H9 (cell line): ENCODE measurements around the gene TEX53. TPM values are rescaled to one million over a fixed set of nuclear protein-coding genes. Genes with fewer than 3 reads are reported as not detected.

Experiments
- DNase-seq: peaks from one replicate; pipeline ENCODE4 v3.0.0-alpha.2; 2017
- H2AFZ ChIP-seq: one replicate; pipeline ENCODE4 v1.6.1; 2013; ENCODE audit warnings: mild to moderate bottlenecking, low read length, control low read depth, moderate library complexity
- H2AK5ac ChIP-seq: 2 replicates; pipeline ENCODE4 v1.6.1; 2013; ENCODE audit warnings: low read length, control low read depth, mixed read lengths; ENCODE audit not compliant: insufficient read length
- H2BK120ac ChIP-seq: one replicate; pipeline ENCODE4 v1.6.1; 2013; ENCODE audit warnings: low read depth, mild to moderate bottlenecking, low read length, control low read depth, inconsistent platforms; ENCODE audit not compliant: poor library complexity, severe bottlenecking
- H2BK12ac ChIP-seq: 2 replicates; pipeline ENCODE4 v1.6.1; 2013; ENCODE audit warnings: low read length, control low read depth, mixed read lengths, low read depth; ENCODE audit not compliant: insufficient read length
- H2BK15ac ChIP-seq: 2 replicates; pipeline ENCODE4 v1.6.1; 2013; ENCODE audit warnings: low read depth, low read length, control low read depth
- H2BK20ac ChIP-seq: one replicate; pipeline ENCODE4 v1.6.1; 2013; ENCODE audit warnings: low read depth, mild to moderate bottlenecking, low read length, control low read depth, inconsistent platforms; ENCODE audit not compliant: poor library complexity, severe bottlenecking
- H2BK5ac ChIP-seq: 2 replicates; pipeline ENCODE4 v1.6.1; 2013; ENCODE audit warnings: low read length, control low read depth, mixed read lengths; ENCODE audit not compliant: insufficient read length
- H3K14ac ChIP-seq: 2 replicates; pipeline ENCODE4 v1.6.1; 2013; ENCODE audit warnings: low read length, control low read depth; ENCODE audit not compliant: insufficient read depth
- H3K18ac ChIP-seq: 2 replicates; pipeline ENCODE4 v1.6.1; 2013; ENCODE audit warnings: low read depth, mild to moderate bottlenecking, mixed read lengths, low read length, control low read depth; ENCODE audit not compliant: insufficient read length
- H3K23ac ChIP-seq: 2 replicates; pipeline ENCODE4 v1.6.1; 2013; ENCODE audit warnings: low read length, control low read depth, mixed read lengths, low read depth; ENCODE audit not compliant: insufficient read length
- H3K23me2 ChIP-seq: 2 replicates; pipeline ENCODE4 v1.6.1; 2013; ENCODE audit warnings: low read depth, mild to moderate bottlenecking, mixed read lengths, low read length, control low read depth; ENCODE audit not compliant: insufficient read length, poor library complexity, severe bottlenecking
- H3K27ac ChIP-seq: 2 replicates; pipeline ENCODE4 v1.5.1; 2013; ENCODE audit warnings: low read length, control low read depth, mixed read lengths, low read depth; ENCODE audit not compliant: insufficient read length
- H3K27me3 ChIP-seq: 2 replicates; pipeline ENCODE4 v1.6.1; 2013; ENCODE audit warnings: low read length, control low read depth, inconsistent platforms; ENCODE audit not compliant: insufficient read depth
- H3K4ac ChIP-seq: 2 replicates; pipeline ENCODE4 v1.6.1; 2013; ENCODE audit warnings: low read depth, mild to moderate bottlenecking, control low read depth, inconsistent platforms, low read length, moderate library complexity
- H3K4me1 ChIP-seq: 2 replicates; pipeline ENCODE4 v1.6.1; 2013; ENCODE audit warnings: low read length, control low read depth, inconsistent platforms; ENCODE audit not compliant: insufficient read depth
- H3K4me2 ChIP-seq: 2 replicates; pipeline ENCODE4 v1.6.1; 2013; ENCODE audit warnings: low read length, control low read depth, mixed read lengths; ENCODE audit not compliant: insufficient read length, insufficient read depth
- H3K56ac ChIP-seq: 2 replicates; pipeline ENCODE4 v1.6.1; 2013; ENCODE audit warnings: low read depth, mild to moderate bottlenecking, mixed read lengths, low read length, control low read depth; ENCODE audit not compliant: insufficient read length
- H3K79me1 ChIP-seq: 2 replicates; pipeline ENCODE4 v1.6.1; 2013; ENCODE audit warnings: low read depth, mild to moderate bottlenecking, moderate library complexity, low read length, control low read depth, inconsistent platforms; ENCODE audit not compliant: insufficient read depth, poor library complexity, severe bottlenecking
- H3K79me2 ChIP-seq: 2 replicates; pipeline ENCODE4 v1.6.1; 2013; ENCODE audit warnings: low read length, control low read depth, inconsistent platforms; ENCODE audit not compliant: insufficient read depth
- H3K9ac ChIP-seq: 2 replicates; pipeline ENCODE4 v1.6.1; 2013; ENCODE audit warnings: low read length, control low read depth, mixed read lengths; ENCODE audit not compliant: insufficient read length; ENCODE audit errors: extremely low read depth
- H3K9me3 ChIP-seq: one replicate; pipeline ENCODE4 v1.6.1; 2013; ENCODE audit warnings: low read depth, low read length, inconsistent platforms; ENCODE audit not compliant: control insufficient read depth
- H3T11ph ChIP-seq: one replicate; pipeline ENCODE4 v1.6.1; 2013; ENCODE audit warnings: mild to moderate bottlenecking, low read length, control low read depth, inconsistent platforms
- H4K20me1 ChIP-seq: one replicate; pipeline ENCODE4 v1.6.1; 2013; ENCODE audit not compliant: control insufficient read depth, insufficient read length, insufficient read depth
- H4K5ac ChIP-seq: 2 replicates; pipeline ENCODE4 v1.6.1; 2013; ENCODE audit warnings: low read depth, mild to moderate bottlenecking, mixed read lengths, low read length, control low read depth; ENCODE audit not compliant: insufficient read length
- H4K8ac ChIP-seq: replicated peaks from 2 replicates; pipeline ENCODE4 v1.6.1; 2013; ENCODE audit warnings: low read length, control low read depth, mixed read lengths, low read depth; ENCODE audit not compliant: insufficient read length
- H4K91ac ChIP-seq: 2 replicates; pipeline ENCODE4 v1.6.1; 2013; ENCODE audit warnings: low read depth, mild to moderate bottlenecking, moderate library complexity, mixed read lengths, low read length, control low read depth; ENCODE audit not compliant: insufficient read length
- H3K27ac Mint-ChIP-seq, 3 experiments: 2 replicates in 2 of 3; 3 replicates in 1 of 3; pipeline ENCODE4 v1.8.0; 2020 to 2021; ENCODE audit warnings: mixed read lengths in 3 of 3, mild to moderate bottlenecking in 1 of 3, moderate library complexity in 1 of 3
- H3K27me3 Mint-ChIP-seq: 2 replicates; pipeline ENCODE4 v1.8.0; 2021; ENCODE audit warnings: low read depth, mild to moderate bottlenecking, moderate library complexity, mixed read lengths
- H3K36me3 Mint-ChIP-seq, 3 experiments: 2 replicates in 2 of 3; 3 replicates in 1 of 3; pipeline ENCODE4 v1.8.0; 2020 to 2021; ENCODE audit warnings: low read depth in 3 of 3, mixed read lengths in 3 of 3; ENCODE audit not compliant: insufficient read depth in 1 of 3
- H3K4me1 Mint-ChIP-seq, 2 experiments: 2 replicates each; pipeline ENCODE4 v1.8.0; 2020; ENCODE audit warnings: mixed read lengths in 2 of 2
- H3K4me3 Mint-ChIP-seq, 2 experiments: 2 replicates in 1 of 2; 3 replicates in 1 of 2; pipeline ENCODE4 v1.8.0; 2020 to 2021; ENCODE audit warnings: mild to moderate bottlenecking in 2 of 2, mixed read lengths in 2 of 2, moderate library complexity in 1 of 2
- H3K9me3 Mint-ChIP-seq, 2 experiments: 2 replicates in 1 of 2; 3 replicates in 1 of 2; pipeline ENCODE4 v1.8.0; 2020; ENCODE audit warnings: mild to moderate bottlenecking in 2 of 2, mixed read lengths in 2 of 2, moderate library complexity in 1 of 2
- CTCF ChIP-seq: fragments of 200-600 bp; sonication (generic); conservative IDR thresholded peaks from 3 replicates; pipeline ENCODE4 v1.8.0; 2021; ENCODE audit warnings: antibody characterized with exemption, mild to moderate bottlenecking
- WGBS: extraction: QIAGEN DNeasy Blood & Tissue Kit; methylation state at CpG from one replicate; pipeline ENCODE4 v1.1.7; 2013; ENCODE audit warnings: missing lambda C conversion rate, low lambda C conversion rate, mixed read lengths; ENCODE audit not compliant: insufficient read length; ENCODE audit errors: extremely low coverage; 5-methylcytosine and 5-hydroxymethylcytosine counted together
- total RNA-seq: library from RNA; stranded (reverse); gene quantifications from 2 replicates; pipeline ENCODE4 v1.2.1, GENCODE V29; 2021

The TEX53 gene
- total RNA-seq, 1 experiment from 2014 or later = not detected

DNA sequence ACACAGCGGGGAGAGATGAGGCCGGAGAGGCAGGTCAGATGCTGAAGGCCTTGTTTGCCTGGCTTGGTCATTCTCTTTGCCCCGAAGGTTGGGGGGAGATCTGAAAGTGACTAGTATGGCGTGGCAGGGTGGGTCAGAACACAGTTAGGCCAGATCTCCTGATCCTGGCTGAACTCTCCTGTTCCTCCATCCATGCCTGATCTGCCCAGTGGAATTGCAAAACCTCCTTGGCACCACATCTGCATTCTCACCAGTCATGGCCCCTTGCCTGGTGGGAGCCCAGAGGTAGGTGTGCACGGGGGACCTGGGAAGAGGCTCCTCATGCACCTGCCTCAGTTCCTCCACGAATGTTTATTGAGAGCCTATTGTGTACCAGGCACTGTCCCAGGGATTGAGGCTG, 23.2 kb downstream of the TEX53 start:
- Histone ChIP-seq H3K79me1 (no peaks in the 10 kb centered on the region), H3K4me2 (no peak overlapping the region), H2AK5ac (no peak overlapping the region), H4K20me1 (no peaks in the 10 kb centered on the region), H3K56ac (no peak overlapping the region), H3K18ac (no peak overlapping the region), H3K14ac (no peak overlapping the region), H3K9ac (no peak overlapping the region), H3K27ac (no peak overlapping the region), H3K79me2 (no peaks in the 10 kb centered on the region), H2BK120ac (no peak overlapping the region), H4K8ac (no peak overlapping the region), H3K27me3 (no peaks in the 10 kb centered on the region), H2BK5ac (no peak overlapping the region), H2BK20ac (no peak overlapping the region), H3K9me3 (no peaks in the 10 kb centered on the region), H3K23me2 (no peaks in the 10 kb centered on the region), H4K5ac (no peak overlapping the region), H3K4me1 (no peaks in the 10 kb centered on the region), H2BK15ac (no peak overlapping the region), H2AFZ (no peak overlapping the region), H3T11ph (no peak overlapping the region), H3K4ac (no peak overlapping the region), H4K91ac (no peak overlapping the region), H3K23ac (no peak overlapping the region), H2BK12ac (no peak overlapping the region)
- Mint-ChIP-seq H3K4me1 (no peaks in the 10 kb centered on the region), H3K9me3 (no peaks in the 10 kb centered on the region), H3K27me3 (no peaks in the 10 kb centered on the region), H3K27ac (no peak overlapping the region), H3K36me3 (peaks cover 8 to 46% (median 8%) of the 10 kb centered on the region in 3 experiments; a peak in 5 of 7 replicates), H3K4me3 (no peak overlapping the region)
- DNase-seq = no peak
- no peak for TF ChIP-seq CTCF
- no CpG with 5 or more reads among the region's 6 CpGs for WGBS
